ENCODE results near the gene PDE6H.

PDE6H gene

GRCh38 chr12:14972816-14973215, at the start of gene PDE6H:
TSS of gene PDE6H (plus strand) at chr12:14973042. CDS start at chr12:14978013, 4,971 bp downstream.
- ChIA-PET POLR2A (no interaction called here), CTCF (no interaction called here)
- no peak for DNase-seq (ENCODE audit: low read depth, low spot score)
- no peak for TF ChIP-seq CTCF (IDR thresholded peaks at IDR 0.05; ENCODE audit: insufficient read depth, low read length, missing control alignments)
- no peak within 1 kb of the TSS for H3K4me3 ChIP-seq (ENCODE audit: low read depth, low read length)

GRCh38 chr12:14923944-14924343, 48.9 kb upstream of the PDE6H start:
- CTCF ChIA-PET = no interaction called here
- H3K4me3 ChIP-seq (ENCODE audit: low read depth, low read length) = no peak overlapping the region

GRCh38 chr12:14924541-14924940, 48.3 kb upstream of the PDE6H start:
- CTCF ChIA-PET = no interaction called here
- H3K4me3 ChIP-seq (ENCODE audit: low read depth, low read length) = no peak overlapping the region
- no peak for TF ChIP-seq CTCF (IDR thresholded peaks at IDR 0.05; ENCODE audit: insufficient read depth, low read length, missing control alignments)
- POLR2A ChIA-PET = no interaction called here
- DNase-seq (ENCODE audit: low read depth, low spot score) = no peak

More at GRCh38 chr12:14923944-14924343, 48.9 kb upstream of the PDE6H start:
- POLR2A ChIA-PET = no interaction called here
- DNase-seq (ENCODE audit: low read depth, low spot score) = no peak
- TF ChIP-seq CTCF (IDR thresholded peaks at IDR 0.05; ENCODE audit: insufficient read depth, low read length, missing control alignments) = no peak

GRCh38 chr12:14927267-14927666, 45.6 kb upstream of the PDE6H start:
- ChIA-PET CTCF (no interaction called here), POLR2A (no interaction called here)
- TF ChIP-seq CTCF (IDR thresholded peaks at IDR 0.05; ENCODE audit: insufficient read depth, low read length, missing control alignments) = no peak
- no peak overlapping the region for H3K4me3 ChIP-seq (ENCODE audit: low read depth, low read length)
- no peak for DNase-seq (ENCODE audit: low read depth, low spot score)

GRCh38 chr12:14928931-14929330, 43.9 kb upstream of the PDE6H start:
- POLR2A ChIA-PET = no interaction called here
- no peak overlapping the region for H3K4me3 ChIP-seq (ENCODE audit: low read depth, low read length)
- CTCF ChIA-PET = interaction anchor here (0.5 to 1.2 kb wide), 2 partner anchors 38 to 1769 kb away, joined by 3 read pairs; no protein-coding TSS in a partner anchor
- no peak for DNase-seq (ENCODE audit: low read depth, low spot score)
- TF ChIP-seq CTCF (IDR thresholded peaks at IDR 0.05; ENCODE audit: insufficient read depth, low read length, missing control alignments) = no peak

- POLR2A ChIA-PET = no interaction called here
- CTCF ChIA-PET = no interaction called here
- no peak for DNase-seq (ENCODE audit: low read depth, low spot score)
- no peak overlapping the region for H3K4me3 ChIP-seq (ENCODE audit: low read depth, low read length)
- TF ChIP-seq CTCF (IDR thresholded peaks at IDR 0.05; ENCODE audit: insufficient read depth, low read length, missing control alignments) = peak; percentile 21
Observed at GRCh38 chr12:14930299-14930698, 42.5 kb upstream of the PDE6H start.

Measured in AG04449 (cell line).